A549 (cell line): ENCODE results near the gene PGAP3.

Experiments used
- CTCF ChIP-seq: fragments of >200 bp; sonication (Bioruptor Twin); formaldehyde crosslinking; IDR thresholded peaks from 3 replicates; pipeline ENCODE4 v1.5.1; 2016
- E2F6 ChIP-seq: IDR thresholded peaks from 2 replicates; pipeline ENCODE4 v1.6.1; 2012; ENCODE audit warnings: low read depth, borderline replicate concordance
- KDM1A ChIP-seq: fragments of 200-600 bp; sonication (generic); IDR thresholded peaks from 2 replicates; pipeline ENCODE4 v1.6.1; 2016; ENCODE audit warnings: low read depth, mild to moderate bottlenecking
- MYC ChIP-seq: IDR thresholded peaks from 2 replicates; pipeline ENCODE4 v1.6.1; 2012; ENCODE audit warnings: mild to moderate bottlenecking, inconsistent platforms, low read length, improper control_type of control experiment, borderline replicate concordance
- TP53 ChIP-seq: fragments of 250-450 bp; sonication (Bioruptor Pico); IDR thresholded peaks from 2 replicates; pipeline ENCODE4 v1.5.0; 2021; ENCODE audit warnings: mild to moderate bottlenecking, moderate library complexity
- USF2 ChIP-seq: fragments of 450-650 bp; IDR thresholded peaks from 2 replicates; pipeline ENCODE4 v1.6.1; 2014; ENCODE audit warnings: antibody characterized with exemption

- no peak for TF ChIP-seq CTCF
- no peak for TF ChIP-seq E2F6
- no peak for TF ChIP-seq TP53 (CRISPR knock-in tag)
- no peak for TF ChIP-seq KDM1A
- no peak for TF ChIP-seq MYC
- TF ChIP-seq USF2: no peak
Measured at GRCh38 chr17:39672522-39673334, 15.1 kb downstream of the PGAP3 start.
